SK-N-MC (cell line): ENCODE measurements around the gene BCR.

Experiments
- EZH2 ChIP-seq: fragments of 200-600 bp; sonication (generic); IDR thresholded peaks from one replicate; pipeline ENCODE4 v1.6.1; 2017; ENCODE audit warnings: antibody characterized with exemption
- POLR2AphosphoS5 ChIP-seq: IDR thresholded peaks from 2 replicates; pipeline ENCODE4 v1.6.1; 2012; ENCODE audit warnings: mild to moderate bottlenecking, low read depth, low read length, borderline replicate concordance

GRCh38 chr22:23230348-23231068, 50.2 kb downstream of the BCR start:
- no peak for TF ChIP-seq EZH2
- no peak for TF ChIP-seq POLR2AphosphoS5
